Measurements from ENCODE around the gene XRCC4.
"Not testable (repeated sequence)": the region's sequence is repeated elsewhere in the genome, so short reads cannot be mapped to it uniquely, and the experiment has no call there.

The XRCC4 gene

DNA sequence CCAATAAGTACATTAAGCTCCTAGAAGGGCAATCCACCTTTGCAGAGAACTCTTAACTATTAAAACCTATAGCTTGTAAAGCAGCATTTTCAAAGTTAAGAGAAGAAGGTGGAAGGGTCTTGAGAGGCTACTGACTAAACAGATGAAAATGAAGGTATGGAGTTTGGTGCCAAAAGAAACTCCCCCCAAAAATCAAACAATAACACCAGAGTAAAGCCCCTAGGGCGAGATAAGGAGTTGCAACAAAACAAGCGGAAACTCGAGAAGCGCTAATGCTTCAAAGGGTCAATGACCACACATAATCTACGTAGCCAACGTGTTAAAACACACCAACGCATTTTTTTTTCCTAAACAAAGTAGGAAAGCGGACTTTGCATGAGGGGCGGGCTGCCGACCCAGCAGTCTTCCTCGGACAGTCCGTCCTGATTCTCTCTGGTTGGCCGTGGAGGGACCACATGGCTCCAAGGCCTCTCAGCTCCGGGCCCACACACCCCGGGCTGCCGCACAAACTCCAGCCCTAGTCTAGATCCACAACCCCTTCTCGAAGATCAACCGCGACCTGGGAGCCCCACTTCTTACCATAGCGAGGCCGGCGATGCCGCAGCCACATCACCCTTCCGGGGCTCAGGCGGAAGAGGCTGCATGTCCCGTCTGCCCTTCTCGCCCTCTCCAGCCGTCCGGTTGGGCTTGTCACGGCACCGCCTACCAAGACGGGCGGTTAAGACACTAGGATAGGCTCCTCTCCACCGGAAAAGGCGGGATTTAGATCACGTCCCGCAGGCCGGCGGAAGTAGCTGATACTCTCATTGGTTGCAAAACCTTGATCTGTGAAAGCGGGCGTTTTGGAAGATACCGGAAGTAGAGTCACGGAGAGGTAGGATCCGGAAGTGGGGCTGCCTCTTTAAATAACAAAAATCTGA, at the start of gene XRCC4, which contains the start of gene TMEM167A:
Gene XRCC4, plus strand, starts transcription at position 806 of the 920 bp plus-strand sequence. CDS start 27,373 bp downstream, outside the sequence.
Gene TMEM167A, minus strand, starts transcription at position 653 of the 920 bp plus-strand sequence. Its CDS starts 71 bp downstream, at position 582.
- peak; percentile 98 for DNase-seq

- DNase-seq = no peak
These were observed 47.4 kb upstream of the XRCC4 start for GRCh38 chr5:83029912-83030311.

DNA sequence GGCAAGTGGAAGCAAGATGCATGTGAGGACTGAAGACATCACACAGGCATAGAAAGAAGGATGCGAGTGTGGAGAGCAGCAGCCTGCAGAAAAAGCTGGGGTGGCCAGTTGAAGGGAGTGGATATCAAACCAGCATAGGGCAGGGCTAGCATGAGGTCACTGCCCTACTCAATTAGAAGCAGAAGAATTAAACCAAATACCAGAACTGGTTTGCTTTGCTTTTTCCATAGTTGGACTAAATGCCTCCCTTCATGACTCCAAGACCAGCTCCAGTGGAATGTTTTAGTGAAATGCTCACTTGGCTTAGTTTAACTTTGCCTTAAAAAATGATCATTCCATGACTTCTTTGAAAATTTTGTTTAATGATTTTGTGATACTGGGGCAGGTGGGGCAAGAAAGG, 46.0 kb upstream of the XRCC4 start:
- DNase-seq = no peak

DNA sequence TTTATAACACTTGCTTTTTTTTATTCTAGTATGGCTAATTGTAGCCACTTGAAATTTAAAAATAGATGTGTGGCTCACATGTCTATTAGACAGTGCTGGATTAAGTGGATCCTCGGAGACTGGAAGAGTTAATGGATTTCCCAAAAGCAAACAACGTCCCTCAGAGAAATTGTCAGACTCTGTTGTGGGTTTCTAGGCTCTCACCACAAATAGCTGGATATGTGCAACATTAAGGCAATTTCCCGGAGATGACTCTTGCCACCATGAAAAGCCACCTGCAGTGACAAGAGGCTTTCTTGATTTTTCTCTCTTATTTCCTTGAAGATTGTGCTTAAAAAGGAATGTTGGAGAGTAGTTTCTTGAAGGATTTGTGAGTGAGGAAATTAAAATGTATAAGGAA, 43.3 kb upstream of the XRCC4 start:
- DNase-seq = no peak

DNA sequence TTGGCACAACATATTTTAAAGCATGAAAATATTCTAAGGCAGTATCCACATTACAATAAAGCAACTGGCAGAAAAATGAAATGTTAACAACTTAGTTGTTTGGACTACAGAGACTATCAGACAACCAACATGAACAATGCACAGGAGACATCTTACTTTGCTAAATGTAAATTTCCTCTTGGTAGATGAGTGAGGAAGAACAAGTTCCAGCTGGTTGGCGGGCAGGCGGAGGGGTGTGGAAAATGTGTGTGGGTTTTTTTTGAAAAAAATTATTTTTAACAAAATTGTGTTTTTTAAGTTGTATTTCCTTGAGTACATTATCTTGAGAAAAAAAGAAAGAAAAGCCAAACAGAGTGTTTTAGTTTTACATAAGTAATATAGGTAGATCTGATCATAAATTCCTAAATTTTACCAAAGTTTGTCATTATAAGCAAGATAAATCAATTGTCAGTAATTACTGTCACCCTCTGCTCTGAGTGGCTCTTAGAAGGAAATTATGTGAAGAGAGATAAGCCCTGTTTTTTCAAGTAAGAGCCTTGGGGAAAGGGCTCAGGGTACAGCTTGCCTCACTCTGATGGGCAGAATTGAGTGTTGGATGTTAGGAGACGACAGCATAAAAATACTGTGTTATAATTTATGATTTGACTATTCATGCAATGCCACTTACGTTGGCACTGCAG, 42.7 kb upstream of the XRCC4 start:
- DNase-seq = no peak

DNA sequence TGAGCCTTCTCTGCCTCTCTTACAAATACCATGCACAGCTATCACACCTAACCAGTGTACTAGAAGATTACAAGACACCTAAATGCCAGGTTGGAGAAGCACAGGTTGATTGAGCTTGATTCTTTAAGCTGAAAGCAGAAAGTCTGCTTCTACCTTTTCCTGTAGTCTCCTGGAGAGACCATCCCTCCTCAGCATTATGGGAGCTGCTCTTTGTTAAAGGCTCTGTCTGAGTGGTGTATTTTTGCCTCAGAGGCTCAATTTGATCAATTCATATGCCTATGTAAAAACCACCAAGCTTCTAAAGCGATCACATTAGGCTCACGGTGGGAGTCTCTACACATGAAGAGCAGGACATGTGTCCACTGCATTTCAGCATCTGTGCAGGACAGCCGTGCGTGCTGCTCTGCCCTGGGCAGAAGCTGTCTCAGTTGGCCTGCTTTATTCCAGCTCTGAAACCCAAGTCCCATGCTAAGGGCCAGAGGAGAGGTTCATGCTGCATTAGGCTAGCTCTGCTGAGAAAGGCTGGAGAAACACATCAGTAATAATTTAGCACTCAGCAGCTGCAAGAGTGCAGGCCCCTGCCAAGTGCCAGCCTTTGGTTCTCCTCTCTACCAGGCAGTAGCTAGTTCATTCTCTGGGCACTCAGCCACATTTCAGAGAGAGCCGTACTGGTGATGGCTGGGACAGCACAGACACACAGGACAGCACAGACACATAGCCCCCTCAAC, 41.8 kb upstream of the XRCC4 start:
- DNase-seq = peak; percentile 85

DNA sequence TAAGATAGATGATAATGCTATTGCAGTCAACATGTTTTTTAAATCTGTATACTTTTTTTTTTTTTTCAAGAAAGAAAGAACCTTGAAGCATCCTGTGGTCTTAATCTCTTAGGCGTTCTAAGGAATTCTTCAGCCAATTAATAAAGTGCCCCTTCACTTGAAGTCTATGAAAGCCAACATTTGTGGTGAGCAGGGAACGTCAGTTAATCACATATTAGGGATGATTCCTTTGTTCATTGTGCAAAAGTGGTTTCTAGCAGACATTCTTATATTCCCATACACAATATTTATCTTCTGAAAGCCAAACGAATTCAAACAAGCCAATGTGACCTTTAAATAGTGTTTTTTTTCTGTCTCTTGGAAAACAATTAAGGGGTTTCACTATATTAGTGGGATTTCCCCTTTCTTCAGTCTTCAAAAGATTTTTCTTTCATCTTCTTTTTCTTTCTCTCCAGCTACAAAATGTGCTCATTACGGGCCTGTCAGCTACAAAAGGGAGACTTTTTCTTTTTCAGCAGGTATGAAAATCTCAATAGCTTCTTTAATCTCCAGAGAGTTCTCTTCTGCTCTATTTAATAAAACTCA, 40.3 kb upstream of the XRCC4 start:
- no peak for DNase-seq

GRCh38 chr5:83038924-83039323, 38.4 kb upstream of the XRCC4 start:
- DNase-seq = no peak

DNA sequence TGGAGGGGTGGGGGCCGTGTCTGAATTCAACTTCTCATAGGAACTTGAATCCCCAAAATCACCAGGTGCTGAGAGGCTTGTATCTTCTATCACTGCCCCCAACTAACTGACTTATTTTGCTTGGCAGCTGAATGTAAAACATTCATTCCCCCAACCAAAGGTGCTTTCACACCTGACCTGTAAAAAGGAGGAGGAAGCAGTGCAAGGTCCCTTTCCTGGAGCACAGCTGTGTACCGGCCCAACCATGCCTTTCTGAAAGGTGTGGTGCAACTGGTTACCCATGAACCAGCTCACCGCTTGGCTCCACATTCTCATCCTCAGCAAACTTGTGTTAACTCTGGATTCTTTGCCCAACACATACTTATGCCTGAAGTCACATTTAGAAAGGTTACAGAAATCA, 34.8 kb upstream of the XRCC4 start:
- DNase-seq = no peak

DNA sequence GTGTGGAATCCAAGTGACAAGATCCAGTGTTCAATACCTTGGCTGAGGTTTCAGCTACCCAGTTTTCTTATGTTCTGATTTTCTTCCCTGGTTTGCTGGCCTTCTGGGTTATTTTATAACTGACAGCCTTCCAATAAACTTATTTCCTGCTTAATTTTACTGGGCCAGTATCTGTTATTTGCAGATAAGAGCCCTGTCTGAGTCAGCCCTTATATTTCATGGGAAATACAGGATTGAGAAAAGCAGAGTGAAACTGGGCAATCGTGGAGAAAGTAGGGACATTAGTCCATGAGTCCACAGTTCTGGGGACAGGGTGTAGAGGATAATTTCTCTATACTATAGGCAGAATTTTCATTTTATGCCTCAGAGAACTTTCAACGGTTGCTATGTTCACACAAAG, 32.4 kb upstream of the XRCC4 start:
- DNase-seq = no peak

- DNase-seq = no peak
These were observed 29.1 kb upstream of the XRCC4 start for GRCh38 chr5:83048277-83048676.

DNA sequence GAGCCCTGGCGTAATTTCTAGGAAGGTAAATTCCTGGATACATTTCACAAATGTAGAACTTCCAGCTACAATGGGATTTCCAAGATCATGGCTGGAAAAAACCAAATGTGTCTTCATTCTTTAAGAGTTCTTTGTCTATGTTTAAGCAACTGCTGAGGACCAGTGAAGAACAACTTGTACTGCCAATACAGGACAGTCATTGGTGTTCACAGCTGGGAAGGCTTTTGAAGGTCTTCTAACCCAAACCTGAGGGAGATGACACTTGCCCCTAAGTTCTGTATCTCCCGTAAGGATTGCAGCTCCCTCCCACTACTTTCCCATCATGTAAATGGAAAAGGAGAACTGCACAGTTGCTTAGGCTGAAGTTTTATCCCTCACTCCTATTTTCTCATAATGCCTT, 28.5 kb upstream of the XRCC4 start:
- DNase-seq = no peak

DNA sequence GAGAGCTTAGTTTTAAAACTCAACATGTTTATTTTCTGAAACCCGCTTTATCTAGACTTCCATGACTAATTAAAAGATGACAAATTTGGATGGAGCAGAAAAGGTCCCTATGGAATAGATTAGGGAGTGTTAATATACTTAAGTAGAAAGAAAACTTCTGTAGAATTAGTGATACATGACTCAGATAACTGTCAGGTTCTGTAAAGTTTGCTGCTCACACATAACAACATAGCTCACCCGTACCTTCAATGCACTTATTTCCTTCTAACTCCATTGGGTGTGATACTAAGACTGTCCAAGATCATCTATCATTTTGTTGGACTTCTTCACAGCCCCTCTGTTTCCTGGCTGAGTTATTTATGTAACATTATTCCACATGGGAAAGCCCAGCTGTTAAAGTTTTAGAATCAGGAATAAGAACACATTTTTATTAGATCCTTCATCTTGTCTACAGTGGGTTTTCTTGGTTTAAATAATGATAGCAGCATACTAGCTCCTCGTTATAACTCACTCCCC, 27.9 kb upstream of the XRCC4 start:
- DNase-seq = no peak

DNA sequence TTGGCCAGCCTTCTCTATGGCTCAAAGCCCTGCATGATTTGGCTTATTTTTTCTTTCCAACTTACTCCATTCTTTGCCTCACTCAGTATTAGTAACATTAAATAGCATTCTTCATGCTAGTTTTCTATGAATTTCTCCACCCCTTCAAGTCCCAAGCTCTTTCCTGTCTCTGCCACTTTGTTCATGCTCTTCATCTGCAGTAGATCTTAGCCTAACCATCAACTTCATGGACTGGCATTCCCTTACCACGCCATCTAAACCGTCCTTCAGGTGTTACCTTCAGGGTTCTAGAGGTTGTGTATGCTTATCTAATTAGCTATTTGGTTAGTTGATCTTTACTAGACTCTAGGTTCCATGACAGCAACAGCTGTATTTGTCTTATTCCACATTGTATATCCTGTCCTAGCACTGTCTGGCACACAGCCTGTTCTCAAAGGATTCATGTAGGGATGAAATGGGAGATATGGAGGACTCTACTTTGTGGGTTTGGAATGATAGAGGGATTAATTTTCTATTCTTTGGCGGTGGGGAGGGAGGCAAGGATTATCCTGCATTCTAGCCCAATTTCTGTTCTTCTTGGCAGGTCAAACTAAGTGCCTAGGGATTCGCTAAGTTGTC, 26.5 kb upstream of the XRCC4 start:
- no peak for DNase-seq

GRCh38 chr5:83055166-83055565, 22.2 kb upstream of the XRCC4 start:
- no peak for DNase-seq

DNA sequence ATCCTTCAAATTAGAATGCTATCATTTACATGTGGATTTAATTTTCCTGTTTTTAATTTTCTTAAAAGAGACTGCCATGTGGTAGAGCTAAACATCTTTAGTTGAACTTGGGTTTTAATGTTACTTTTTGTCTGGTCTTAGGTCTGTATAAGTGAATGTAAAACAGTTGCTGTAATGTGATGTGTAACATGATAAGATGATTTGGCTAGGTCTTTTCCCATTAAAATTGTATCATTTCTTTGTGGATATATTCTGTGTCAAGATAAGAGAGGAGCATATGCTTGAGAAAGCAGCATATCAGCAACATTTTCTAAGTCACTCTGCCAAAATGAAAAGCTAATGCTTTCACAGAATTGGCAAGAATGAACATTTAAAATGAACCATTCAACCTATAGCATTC, 18.6 kb upstream of the XRCC4 start:
- DNase-seq = no peak

- no peak for DNase-seq
These were observed 18.0 kb upstream of the XRCC4 start for GRCh38 chr5:83059341-83059740.

- DNase-seq = no peak
These were observed 10.7 kb upstream of the XRCC4 start for GRCh38 chr5:83066548-83067110.

- not testable (repeated sequence) for DNase-seq
These were observed 10.0 kb upstream of the XRCC4 start for GRCh38 chr5:83067377-83067776.

DNA sequence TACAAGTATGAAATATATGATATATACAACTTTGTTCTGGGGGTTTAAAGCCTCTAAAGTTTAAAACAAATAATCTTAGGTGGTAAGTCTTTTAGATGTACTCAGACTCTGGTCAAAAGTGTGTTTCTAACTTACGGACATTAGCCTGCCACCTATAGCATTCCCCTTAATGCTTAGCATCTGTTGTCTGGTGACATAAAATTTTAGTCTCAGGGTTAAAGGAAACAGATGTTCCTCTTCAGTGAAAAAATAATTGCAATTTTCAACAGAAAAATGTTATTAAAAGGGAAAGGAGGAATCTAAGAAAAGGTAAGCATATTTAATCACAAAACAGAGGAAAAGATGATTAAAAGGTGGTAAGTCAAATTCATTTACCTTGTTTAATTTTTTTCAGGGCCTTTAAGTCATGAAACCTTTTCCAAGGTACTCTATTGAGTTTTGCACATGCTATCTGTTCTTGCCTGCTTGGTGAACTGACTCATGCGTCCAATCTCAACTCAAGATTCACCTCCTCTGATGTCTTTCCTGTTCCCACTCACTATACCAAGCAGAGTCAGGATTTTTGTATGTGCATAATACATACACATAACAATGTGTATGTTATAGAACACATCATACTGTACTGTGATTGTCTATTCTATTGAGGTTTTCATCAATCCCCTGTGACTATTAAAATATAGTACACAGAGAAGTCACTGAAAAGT, 8.1 kb upstream of the XRCC4 start:
- no peak for DNase-seq
